ENCODE measurements around the gene DNM3. TPM values are rescaled to one million over a fixed set of nuclear protein-coding genes. Genes with fewer than 3 reads are reported as not detected.

Gene DNM3
- total RNA-seq, 3 donors from 2014 or later (not counting 1 experiment from before 2014, with no cell fraction given), result 2.5 to 3.3 (median 2.8) TPM

- no peaks in the 10 kb centered on the region for H3K9me3 Mint-ChIP-seq
- intact Hi-C loops (cut with micrococcal nuclease), result no loop called here
Observed at GRCh38 chr1:172421974-172422604, 580.8 kb downstream of the DNM3 start.

GRCh38 chr1:172423336-172423735 is 582.0 kb downstream of the DNM3 start:
- Histone ChIP-seq H3K4me3 (ENCODE audit: low read length) (no peak overlapping the region), H3K27me3 (ENCODE audit: control insufficient read depth, insufficient read depth, low read length) (no peaks in the 10 kb centered on the region), H3K36me3 (ENCODE audit: control insufficient read depth, insufficient read depth, low read length) (no peaks in the 10 kb centered on the region), H3K27ac (ENCODE audit: low read length) (no peak overlapping the region), H3K4me1 (ENCODE audit: control insufficient read depth, insufficient read depth, low read length) (peaks cover 3% of the 10 kb centered on the region), H3K9me3 (ENCODE audit: control insufficient read depth, insufficient read depth, low read length) (no peaks in the 10 kb centered on the region)
- DNase-seq (no peak), ATAC-seq (no peak)
- Mint-ChIP-seq H3K36me3 (no peaks in the 10 kb centered on the region), H3K4me3 (no peak overlapping the region), H3K9me3 (no peaks in the 10 kb centered on the region), H3K4me1 (no peaks in the 10 kb centered on the region), H3K27me3 (ENCODE audit: low read depth in 2 of 2) (no peaks in the 10 kb centered on the region), H3K27ac (no peak overlapping the region)
- no peak for TF ChIP-seq CTCF (IDR thresholded peaks at IDR 0.05)
- WGBS (ENCODE audit: insufficient coverage), result 90% methylated on average over 2 of the region's 2 CpGs
- intact Hi-C loops (cut with micrococcal nuclease), result no loop called here

More at GRCh38 chr1:172421974-172422604, 580.8 kb downstream of the DNM3 start:
- Histone ChIP-seq H3K36me3 (ENCODE audit: control insufficient read depth, insufficient read depth, low read length) (no peaks in the 10 kb centered on the region), H3K4me3 (ENCODE audit: low read length) (no peak overlapping the region), H3K9me3 (ENCODE audit: control insufficient read depth, insufficient read depth, low read length) (no peaks in the 10 kb centered on the region), H3K4me1 (ENCODE audit: control insufficient read depth, insufficient read depth, low read length) (peaks cover 2% of the 10 kb centered on the region), H3K27me3 (ENCODE audit: control insufficient read depth, insufficient read depth, low read length) (no peaks in the 10 kb centered on the region), H3K27ac (ENCODE audit: low read length) (no peak overlapping the region)
- H3K4me3 Mint-ChIP-seq, result no peak overlapping the region
- H3K27ac Mint-ChIP-seq, result no peak overlapping the region
- H3K27me3 Mint-ChIP-seq (ENCODE audit: low read depth in 2 of 2), result no peaks in the 10 kb centered on the region
- 99% methylated on average over 5 of the region's 5 CpGs for WGBS (ENCODE audit: insufficient coverage)
- H3K4me1 Mint-ChIP-seq, result no peaks in the 10 kb centered on the region
- no peak for TF ChIP-seq CTCF (IDR thresholded peaks at IDR 0.05)
- DNase-seq (no peak), ATAC-seq (no peak)
- no peaks in the 10 kb centered on the region for H3K36me3 Mint-ChIP-seq

- Mint-ChIP-seq H3K27ac (no peak overlapping the region), H3K4me1 (no peaks in the 10 kb centered on the region), H3K4me3 (no peak overlapping the region), H3K27me3 (ENCODE audit: low read depth in 2 of 2) (no peaks in the 10 kb centered on the region), H3K9me3 (no peaks in the 10 kb centered on the region), H3K36me3 (no peaks in the 10 kb centered on the region)
- Histone ChIP-seq H3K27me3 (ENCODE audit: control insufficient read depth, insufficient read depth, low read length) (no peaks in the 10 kb centered on the region), H3K27ac (ENCODE audit: low read length) (no peak overlapping the region), H3K4me1 (ENCODE audit: control insufficient read depth, insufficient read depth, low read length) (peaks cover 3% of the 10 kb centered on the region), H3K9me3 (ENCODE audit: control insufficient read depth, insufficient read depth, low read length) (no peaks in the 10 kb centered on the region), H3K36me3 (ENCODE audit: control insufficient read depth, insufficient read depth, low read length) (no peaks in the 10 kb centered on the region), H3K4me3 (ENCODE audit: low read length) (no peak overlapping the region)
- intact Hi-C loops (cut with micrococcal nuclease), result no loop called here
- no peak for TF ChIP-seq CTCF (IDR thresholded peaks at IDR 0.05)
- DNase-seq (no peak), ATAC-seq (no peak)
- 100% methylated on average over 3 of the region's 3 CpGs for WGBS (ENCODE audit: insufficient coverage)
Observed at GRCh38 chr1:172425339-172425738, 584.0 kb downstream of the DNM3 start.

- H3K4me1 ChIP-seq (ENCODE audit: control insufficient read depth, insufficient read depth, low read length), result peaks cover 3% of the 10 kb centered on the region
- peak; percentile 50 to 70 (median 56) for ATAC-seq
- no peaks in the 10 kb centered on the region for H3K27me3 ChIP-seq (ENCODE audit: control insufficient read depth, insufficient read depth, low read length)
- no peaks in the 10 kb centered on the region for H3K4me1 Mint-ChIP-seq
- no peaks in the 10 kb centered on the region for H3K36me3 ChIP-seq (ENCODE audit: control insufficient read depth, insufficient read depth, low read length)
- peak overlapping the region; percentile 51 for H3K27ac ChIP-seq (ENCODE audit: low read length)
- H3K27me3 Mint-ChIP-seq (ENCODE audit: low read depth in 2 of 2), result no peaks in the 10 kb centered on the region
- H3K9me3 ChIP-seq (ENCODE audit: control insufficient read depth, insufficient read depth, low read length), result no peaks in the 10 kb centered on the region
- H3K4me3 Mint-ChIP-seq, result no peak overlapping the region
- H3K4me3 ChIP-seq (ENCODE audit: low read length), result no peak overlapping the region
- WGBS (ENCODE audit: insufficient coverage), result 90% methylated on average over 2 of the region's 2 CpGs
- H3K9me3 Mint-ChIP-seq, result no peaks in the 10 kb centered on the region
- intact Hi-C loops (cut with micrococcal nuclease), result loop anchor here (1.0 kb wide), 1 partner anchor 17 kb away; the partner anchor contains the start of gene PIGC
- H3K36me3 Mint-ChIP-seq, result no peaks in the 10 kb centered on the region
- no peak for TF ChIP-seq CTCF (IDR thresholded peaks at IDR 0.05)
- DNase-seq, result peak in 1 of 2 donors; percentile 50
- H3K27ac Mint-ChIP-seq, result no peak overlapping the region
Observed at GRCh38 chr1:172427191-172427590, 585.9 kb downstream of the DNM3 start.
